GM13976 (cell line): ENCODE measurements around the gene SLC25A52.
A peak's percentile ranks its signal among the peaks of the same experiment; 100 is the strongest.

Source experiments
- DNase-seq: peaks from one replicate; pipeline ENCODE4 v3.0.0; 2012; ENCODE audit warnings: low spot score
- in situ Hi-C: fragments of 300-500 bp; cut with MboI; formaldehyde crosslinking; loops from one replicate; pipeline ENCODE4 v1.12.0; 2022; ENCODE audit warnings: low sequenced_read_pairs, mixed read lengths, inconsistent platforms; ENCODE audit not compliant: unreplicated experiment
- TF ChIP-seq, protein P1 (sequence below): IDR thresholded peaks from 2 replicates; pipeline ENCODE4 v1.5.1; 2012; ENCODE audit warnings: borderline replicate concordance, mild to moderate bottlenecking; ENCODE audit not compliant: insufficient read depth; ENCODE audit errors: extremely low read depth, missing control alignments, control extremely low read depth

SLC25A52 gene

DNA sequence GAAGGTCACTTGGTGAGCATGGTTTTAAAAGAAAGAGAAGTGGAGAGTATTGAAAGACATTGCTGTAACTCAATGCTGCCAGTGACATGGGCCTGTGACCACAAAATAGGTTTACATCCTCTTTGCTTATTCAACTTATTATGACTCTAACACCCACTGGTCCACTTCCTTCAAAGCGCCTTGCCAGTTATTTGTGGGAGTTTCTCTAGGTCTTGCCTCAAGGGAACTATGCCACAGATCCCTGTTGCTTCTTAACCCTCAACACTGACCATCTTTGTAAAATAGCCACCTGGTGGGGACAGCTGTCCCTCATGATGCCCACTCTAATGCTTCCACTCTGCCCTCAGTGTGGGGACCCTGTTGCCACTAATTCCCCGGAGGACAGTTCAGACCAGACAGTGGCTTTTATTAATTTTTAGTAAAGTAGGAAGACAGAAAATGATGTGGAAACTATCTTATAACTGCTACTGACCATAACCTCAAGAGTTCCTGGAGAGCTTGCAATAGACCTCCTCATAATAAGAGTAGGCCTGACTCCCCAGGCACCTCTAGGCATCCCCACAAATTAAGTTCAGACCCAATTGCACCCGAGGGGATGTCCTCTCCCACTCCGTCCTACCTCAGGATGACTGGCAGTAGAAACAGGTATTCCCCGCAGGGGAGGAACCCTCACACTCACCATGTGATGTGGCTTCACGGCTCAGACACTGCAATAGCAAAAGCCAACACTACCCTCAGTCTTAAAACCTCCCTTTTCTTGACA, 31.3 kb upstream of the SLC25A52 start:
- in situ Hi-C loops: no loop called here
- TF ChIP-seq, protein P1, sequence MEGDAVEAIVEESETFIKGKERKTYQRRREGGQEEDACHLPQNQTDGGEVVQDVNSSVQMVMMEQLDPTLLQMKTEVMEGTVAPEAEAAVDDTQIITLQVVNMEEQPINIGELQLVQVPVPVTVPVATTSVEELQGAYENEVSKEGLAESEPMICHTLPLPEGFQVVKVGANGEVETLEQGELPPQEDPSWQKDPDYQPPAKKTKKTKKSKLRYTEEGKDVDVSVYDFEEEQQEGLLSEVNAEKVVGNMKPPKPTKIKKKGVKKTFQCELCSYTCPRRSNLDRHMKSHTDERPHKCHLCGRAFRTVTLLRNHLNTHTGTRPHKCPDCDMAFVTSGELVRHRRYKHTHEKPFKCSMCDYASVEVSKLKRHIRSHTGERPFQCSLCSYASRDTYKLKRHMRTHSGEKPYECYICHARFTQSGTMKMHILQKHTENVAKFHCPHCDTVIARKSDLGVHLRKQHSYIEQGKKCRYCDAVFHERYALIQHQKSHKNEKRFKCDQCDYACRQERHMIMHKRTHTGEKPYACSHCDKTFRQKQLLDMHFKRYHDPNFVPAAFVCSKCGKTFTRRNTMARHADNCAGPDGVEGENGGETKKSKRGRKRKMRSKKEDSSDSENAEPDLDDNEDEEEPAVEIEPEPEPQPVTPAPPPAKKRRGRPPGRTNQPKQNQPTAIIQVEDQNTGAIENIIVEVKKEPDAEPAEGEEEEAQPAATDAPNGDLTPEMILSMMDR: no peak
- peak; percentile 73 for DNase-seq

DNA sequence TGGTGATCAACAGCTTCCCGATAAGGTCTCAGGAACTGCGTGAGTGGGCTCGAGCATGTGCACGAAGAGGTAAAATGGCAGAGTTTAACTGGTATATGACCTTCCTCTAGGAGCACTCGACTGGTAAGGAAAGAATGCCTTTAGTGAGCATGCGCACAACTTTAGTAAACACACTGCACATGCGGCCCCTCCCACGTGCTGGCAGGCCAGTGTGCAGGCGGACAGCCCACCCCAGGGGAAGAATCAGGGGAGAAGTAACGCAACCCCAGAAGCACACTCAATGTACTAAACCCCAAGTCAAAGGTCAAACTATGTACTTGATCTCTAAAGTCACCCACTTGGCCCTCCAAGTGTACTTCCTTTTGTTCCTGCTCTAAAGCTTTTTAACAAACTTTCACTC, 28.7 kb upstream of the SLC25A52 start:
- in situ Hi-C loops: no loop called here
- TF ChIP-seq, protein P1: no peak
- DNase-seq: no peak

DNA sequence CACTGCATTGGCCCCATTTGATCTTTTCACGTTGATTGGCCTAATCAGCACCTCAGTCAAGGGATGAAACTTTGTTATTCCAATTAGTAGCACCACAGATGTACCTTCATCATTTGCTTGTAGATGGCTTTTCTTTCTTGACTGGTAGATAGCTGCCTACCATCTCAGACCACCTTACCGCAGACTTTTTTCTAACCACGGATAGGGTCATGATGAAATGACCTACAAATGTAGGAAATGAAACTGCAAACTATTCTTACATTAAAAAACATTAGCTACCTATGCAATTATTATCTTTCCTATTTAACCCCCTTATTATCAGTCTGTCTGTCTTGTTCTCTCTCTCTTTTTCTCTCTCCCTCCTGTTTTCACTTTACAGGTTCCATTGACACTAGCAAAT, 22.4 kb upstream of the SLC25A52 start:
- no peak for DNase-seq
- in situ Hi-C loops: no loop called here
- TF ChIP-seq, protein P1: no peak

DNA sequence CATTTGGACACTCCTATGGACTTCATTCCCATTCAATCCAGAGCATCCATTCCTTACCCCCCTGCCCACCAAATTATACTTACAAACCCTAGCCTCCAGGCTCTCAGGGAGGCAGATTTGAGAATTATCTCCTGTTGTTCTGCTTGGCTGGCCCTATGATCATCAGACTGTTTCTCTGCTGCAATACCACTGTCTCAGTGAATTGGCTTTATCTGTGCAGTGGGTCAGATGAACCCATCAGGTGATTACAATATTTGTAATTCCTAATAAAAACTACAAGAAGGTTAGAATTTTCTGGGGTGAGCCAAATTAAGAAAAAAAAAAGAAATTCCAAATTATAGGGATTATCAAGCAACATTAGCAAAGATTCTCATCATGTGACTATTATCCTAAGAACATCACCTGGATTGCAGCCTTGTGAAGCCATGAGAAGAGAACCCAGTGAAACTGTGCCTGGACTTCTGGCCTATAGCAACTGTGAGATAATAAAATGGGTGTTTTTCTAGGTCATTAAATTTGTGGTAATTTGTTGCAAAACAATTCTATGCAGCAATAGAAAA, 17.8 kb upstream of the SLC25A52 start:
- no peak for DNase-seq
- in situ Hi-C loops: no loop called here
- TF ChIP-seq, protein P1: no peak

DNA sequence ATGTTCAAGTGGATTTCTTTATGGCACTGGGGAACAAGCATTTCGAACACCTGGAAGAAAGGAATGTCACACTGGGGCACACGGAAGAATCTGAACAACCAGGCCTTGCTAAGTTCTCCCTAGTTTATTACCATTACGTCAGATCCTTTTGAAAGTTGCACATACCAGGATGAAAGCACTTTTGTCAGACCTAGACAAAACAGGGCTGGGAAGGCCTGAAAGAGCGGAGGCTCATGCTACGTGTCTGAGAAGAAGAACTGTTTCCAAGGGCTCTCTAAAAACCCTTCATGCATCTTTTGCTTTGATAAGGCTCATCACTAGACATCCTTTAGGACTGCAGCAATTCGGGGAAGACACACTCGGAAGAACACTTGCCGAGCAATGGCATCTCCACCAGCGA, 15.4 kb upstream of the SLC25A52 start:
- no peak for DNase-seq
- in situ Hi-C loops: no loop called here
- TF ChIP-seq, protein P1: no peak

DNA sequence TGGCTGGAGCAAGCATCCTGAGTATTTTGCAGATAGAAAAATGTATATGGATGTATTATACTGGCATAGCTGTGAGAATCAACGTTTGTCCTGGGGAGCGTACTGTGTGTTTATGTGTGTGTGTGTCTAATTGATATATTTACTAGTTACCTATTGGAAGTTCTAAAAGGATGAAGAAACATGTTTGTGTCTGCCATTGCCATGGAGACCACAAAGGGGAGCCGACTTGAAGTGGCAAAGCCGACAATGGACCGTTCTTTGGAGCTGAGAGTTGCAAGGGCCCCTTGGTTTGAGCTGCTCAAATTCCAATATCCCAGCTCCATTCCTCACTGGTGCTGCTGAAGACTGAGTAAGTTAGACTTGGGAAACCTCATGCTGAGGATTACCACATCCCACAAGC, 14.3 kb upstream of the SLC25A52 start:
- TF ChIP-seq, protein P1: no peak
- no peak for DNase-seq
- in situ Hi-C loops: no loop called here
